KMS-11 (cell line): ENCODE data around the gene PIGC.
A peak's percentile ranks its signal among the peaks of the same experiment; 100 is the strongest.

Source experiments
- H2AFZ ChIP-seq: fragments of 200-600 bp; sonication (generic); 2 replicates; pipeline ENCODE4 v1.6.1; 2016; ENCODE audit warnings: antibody characterized with exemption, mixed run types, low read depth
- H3K27ac ChIP-seq: fragments of 200-600 bp; sonication (generic); 2 replicates; pipeline ENCODE4 v1.6.1; 2016; ENCODE audit warnings: mild to moderate bottlenecking, mixed run types
- H3K27me3 ChIP-seq: fragments of 200-600 bp; sonication (generic); 2 replicates; pipeline ENCODE4 v1.6.1; 2017; ENCODE audit warnings: mild to moderate bottlenecking, low read depth, mixed run types, moderate library complexity; ENCODE audit not compliant: insufficient read depth
- H3K36me3 ChIP-seq: fragments of 200-600 bp; sonication (generic); 2 replicates; pipeline ENCODE4 v1.6.1; 2017; ENCODE audit warnings: mild to moderate bottlenecking, mixed run types; ENCODE audit not compliant: insufficient read depth
- H3K4me1 ChIP-seq: fragments of 200-600 bp; sonication (generic); 2 replicates; pipeline ENCODE4 v1.6.1; 2016; ENCODE audit warnings: mild to moderate bottlenecking, low read depth, mixed run types; ENCODE audit not compliant: poor library complexity, severe bottlenecking
- H3K4me2 ChIP-seq: fragments of 200-600 bp; sonication (generic); 2 replicates; pipeline ENCODE4 v1.7.0; 2016; ENCODE audit warnings: mild to moderate bottlenecking, mixed run types
- H3K4me3 ChIP-seq: fragments of 200-600 bp; sonication (generic); IDR thresholded peaks from 2 replicates; pipeline ENCODE4 v1.6.1; 2017; ENCODE audit warnings: low read depth, low read length, mixed read lengths; ENCODE audit not compliant: insufficient read depth
- H3K79me2 ChIP-seq: fragments of 200-600 bp; sonication (generic); 2 replicates; pipeline ENCODE4 v1.6.1; 2016; ENCODE audit warnings: low read depth, mixed run types; ENCODE audit not compliant: insufficient read depth
- H3K9ac ChIP-seq: fragments of 200-600 bp; sonication (generic); 2 replicates; pipeline ENCODE4 v1.6.1; 2016; ENCODE audit warnings: mild to moderate bottlenecking, mixed run types
- H4K20me1 ChIP-seq: fragments of 200-600 bp; sonication (generic); 2 replicates; pipeline ENCODE4 v1.6.1; 2016; ENCODE audit warnings: mild to moderate bottlenecking, mixed run types; ENCODE audit not compliant: insufficient read depth
- TF ChIP-seq, protein P1 (sequence below): fragments of 200-600 bp; sonication (generic); conservative IDR thresholded peaks from 2 replicates; pipeline ENCODE4 v1.6.1; 2017; ENCODE audit warnings: low read depth, mild to moderate bottlenecking, antibody characterized with exemption, low read length, moderate library complexity, mixed read lengths

Gene PIGC

DNA sequence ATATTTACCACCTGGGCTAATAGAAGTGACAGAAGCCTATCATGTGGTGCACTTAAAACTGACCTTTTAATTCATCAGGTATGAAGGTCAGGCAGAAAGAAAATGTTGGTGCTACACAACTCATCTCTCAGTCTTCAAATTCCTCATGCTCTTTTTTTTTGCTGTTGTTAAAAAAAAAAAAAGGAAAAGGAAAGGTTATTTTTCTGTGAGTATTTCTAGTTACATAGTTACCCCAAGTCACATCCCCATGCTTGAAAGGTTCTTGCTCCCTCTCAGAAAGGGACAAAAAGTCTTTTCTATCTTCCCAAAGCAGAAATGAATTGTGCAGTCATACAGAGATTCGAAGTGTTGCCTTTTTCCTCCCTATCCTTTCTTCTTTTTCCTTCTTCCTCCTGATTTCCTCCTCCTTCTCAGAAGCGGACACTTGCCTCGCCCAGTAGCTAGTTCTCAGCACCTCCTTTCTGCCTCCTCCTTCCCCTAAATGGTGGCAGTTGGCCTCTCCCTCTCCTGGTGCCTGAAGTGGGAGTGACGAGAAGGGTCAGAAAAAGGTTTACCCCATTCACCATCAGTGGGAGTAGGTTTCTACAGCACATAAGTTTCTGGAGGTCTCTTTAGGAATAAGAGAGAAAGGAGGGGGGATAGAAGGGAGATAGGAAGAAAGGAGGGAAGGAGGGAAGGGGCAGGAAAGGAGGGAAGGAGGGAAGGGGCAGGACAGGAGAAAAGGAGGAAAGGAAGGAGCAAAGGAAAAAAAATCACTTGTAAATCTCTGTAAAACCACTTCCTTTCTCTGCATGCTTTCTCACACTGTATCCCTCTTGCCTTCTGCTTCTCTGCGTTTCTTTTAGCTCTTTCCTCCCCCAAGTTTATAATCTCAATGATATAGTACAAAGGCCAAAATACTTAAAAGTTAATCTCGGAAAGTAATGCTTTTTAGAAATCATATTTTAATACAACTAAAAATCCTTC, 43.8 kb downstream of the PIGC start:
- no peak overlapping the region for H2AFZ ChIP-seq
- H3K27me3 ChIP-seq, result no peaks in the 10 kb centered on the region
- TF ChIP-seq, protein P1, sequence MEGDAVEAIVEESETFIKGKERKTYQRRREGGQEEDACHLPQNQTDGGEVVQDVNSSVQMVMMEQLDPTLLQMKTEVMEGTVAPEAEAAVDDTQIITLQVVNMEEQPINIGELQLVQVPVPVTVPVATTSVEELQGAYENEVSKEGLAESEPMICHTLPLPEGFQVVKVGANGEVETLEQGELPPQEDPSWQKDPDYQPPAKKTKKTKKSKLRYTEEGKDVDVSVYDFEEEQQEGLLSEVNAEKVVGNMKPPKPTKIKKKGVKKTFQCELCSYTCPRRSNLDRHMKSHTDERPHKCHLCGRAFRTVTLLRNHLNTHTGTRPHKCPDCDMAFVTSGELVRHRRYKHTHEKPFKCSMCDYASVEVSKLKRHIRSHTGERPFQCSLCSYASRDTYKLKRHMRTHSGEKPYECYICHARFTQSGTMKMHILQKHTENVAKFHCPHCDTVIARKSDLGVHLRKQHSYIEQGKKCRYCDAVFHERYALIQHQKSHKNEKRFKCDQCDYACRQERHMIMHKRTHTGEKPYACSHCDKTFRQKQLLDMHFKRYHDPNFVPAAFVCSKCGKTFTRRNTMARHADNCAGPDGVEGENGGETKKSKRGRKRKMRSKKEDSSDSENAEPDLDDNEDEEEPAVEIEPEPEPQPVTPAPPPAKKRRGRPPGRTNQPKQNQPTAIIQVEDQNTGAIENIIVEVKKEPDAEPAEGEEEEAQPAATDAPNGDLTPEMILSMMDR, result peak; percentile 32; the same call in 1 of the 2 replicates
- H3K27ac ChIP-seq, result no peak overlapping the region
- H4K20me1 ChIP-seq, result no peaks in the 10 kb centered on the region
- no peak overlapping the region for H3K9ac ChIP-seq
- H3K36me3 ChIP-seq, result no peaks in the 10 kb centered on the region
- peaks cover 4% of the 10 kb centered on the region for H3K4me1 ChIP-seq
- H3K4me2 ChIP-seq, result no peak overlapping the region
- no peaks in the 10 kb centered on the region for H3K79me2 ChIP-seq
- no peak overlapping the region for H3K4me3 ChIP-seq

DNA sequence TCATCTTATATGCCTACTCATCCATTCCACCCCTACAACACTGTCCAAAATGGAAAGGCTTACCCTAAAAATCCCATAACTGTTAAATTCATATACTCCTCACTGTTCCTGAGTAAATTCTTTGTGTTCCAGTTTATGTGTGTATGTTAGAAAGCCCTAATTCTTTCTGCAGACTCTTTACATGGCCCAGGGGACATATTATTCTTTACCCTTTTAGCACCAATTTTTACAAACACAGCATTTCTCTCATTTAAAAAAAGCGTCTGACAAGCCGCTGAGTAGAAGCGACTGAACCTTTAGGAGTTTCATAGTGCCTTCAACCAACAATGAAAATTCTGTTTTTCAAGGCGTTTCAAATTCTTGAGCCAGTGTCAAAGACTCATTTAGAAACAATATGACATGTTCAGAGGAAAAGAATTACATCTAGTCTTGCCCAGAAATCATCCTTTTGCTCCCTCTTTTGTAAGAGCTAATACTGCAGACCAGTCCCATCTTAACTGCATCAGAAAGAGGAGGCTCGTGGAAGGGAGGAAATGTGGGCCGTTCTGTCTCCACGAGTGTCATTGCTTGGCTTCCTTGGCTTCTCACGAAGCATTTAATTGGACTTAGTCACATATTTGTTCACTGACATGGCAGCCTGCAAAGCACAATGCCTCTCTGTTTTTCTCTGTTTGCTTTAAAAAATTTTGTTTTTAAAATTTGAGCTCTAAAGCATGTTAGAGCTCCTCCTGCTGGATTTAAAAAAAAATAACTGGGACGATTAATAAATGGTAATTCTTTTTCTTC, 44.7 kb downstream of the PIGC start:
- H2AFZ ChIP-seq, result 0 out of 2 replicates have a peak overlapping the region, but pooled peaks have one; percentile 2
- H3K9ac ChIP-seq, result no peak overlapping the region
- H3K27me3 ChIP-seq, result no peaks in the 10 kb centered on the region
- no peak overlapping the region for H3K4me3 ChIP-seq
- H3K4me2 ChIP-seq, result no peak overlapping the region
- H3K36me3 ChIP-seq, result no peaks in the 10 kb centered on the region
- peaks cover 12% of the 10 kb centered on the region for H3K4me1 ChIP-seq
- H3K79me2 ChIP-seq, result no peaks in the 10 kb centered on the region
- no peak overlapping the region for H3K27ac ChIP-seq
- no peaks in the 10 kb centered on the region for H4K20me1 ChIP-seq
- TF ChIP-seq, protein P1, result peak; percentile 91

DNA sequence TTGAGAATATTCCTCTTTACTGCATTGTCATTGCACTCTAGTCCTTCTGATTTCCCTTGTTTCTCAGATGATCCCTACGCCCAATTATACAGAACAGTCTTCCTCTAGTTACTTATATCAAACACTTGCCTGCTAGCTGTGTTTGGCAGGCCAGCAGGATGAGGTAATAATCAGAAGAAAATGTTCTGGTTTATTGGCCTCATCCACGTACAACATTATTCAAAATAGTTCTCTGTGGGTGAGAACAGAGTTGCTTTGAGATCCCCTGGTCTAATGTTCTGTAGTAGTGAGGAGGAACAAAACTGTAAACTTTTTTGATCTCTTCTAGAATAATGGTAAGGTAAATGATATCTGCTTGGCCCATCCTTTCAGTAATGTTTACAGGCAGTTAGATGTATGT, 45.7 kb downstream of the PIGC start:
- Histone ChIP-seq H3K27me3 (peaks cover under 1% of the 10 kb centered on the region; the same call in 1 of the 2 replicates), H3K4me2 (no peak overlapping the region), H3K4me3 (no peak overlapping the region), H3K79me2 (no peaks in the 10 kb centered on the region), H3K9ac (no peak overlapping the region), H4K20me1 (no peaks in the 10 kb centered on the region), H2AFZ (no peak overlapping the region), H3K27ac (no peak overlapping the region), H3K4me1 (peaks cover 20% of the 10 kb centered on the region), H3K36me3 (no peaks in the 10 kb centered on the region)
- TF ChIP-seq, protein P1, result no peak

DNA sequence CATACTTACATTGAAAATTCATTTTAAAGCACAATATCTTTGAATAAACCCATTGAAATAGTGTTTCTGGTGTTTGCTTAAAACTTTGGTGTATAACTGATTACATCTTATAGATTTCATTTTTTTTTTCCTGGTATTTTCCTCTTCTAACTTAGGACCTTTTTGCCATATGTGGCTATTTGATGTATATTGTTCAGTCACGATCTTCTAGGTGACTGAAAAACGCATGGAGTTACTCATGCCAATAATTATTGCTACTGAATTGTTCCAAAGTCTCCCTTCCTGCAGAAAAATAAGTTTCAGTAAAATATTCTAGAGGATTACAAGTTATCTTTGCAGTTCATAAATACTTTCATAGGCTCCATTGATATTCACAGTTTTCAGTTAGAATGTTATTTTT, 46.2 kb downstream of the PIGC start:
- Histone ChIP-seq H3K36me3 (no peaks in the 10 kb centered on the region), H3K4me1 (peaks cover 20% of the 10 kb centered on the region), H3K4me2 (no peak overlapping the region), H3K79me2 (no peaks in the 10 kb centered on the region), H4K20me1 (no peaks in the 10 kb centered on the region), H3K4me3 (no peak overlapping the region), H3K9ac (no peak overlapping the region), H2AFZ (no peak overlapping the region), H3K27ac (no peak overlapping the region), H3K27me3 (peaks cover 5% of the 10 kb centered on the region; the same call in 1 of the 2 replicates)
- TF ChIP-seq, protein P1, result no peak
